ENCODE measurements around the gene KMT2E. TPM values are rescaled to one million over a fixed set of nuclear protein-coding genes. Genes with fewer than 3 reads are reported as not detected.
"Not testable (repeated sequence)": the region's sequence is repeated elsewhere in the genome, so short reads cannot be mapped to it uniquely, and the experiment has no call there.

Gene KMT2E
- total RNA-seq, 6 experiments from 2014 or later = 39.7 to 53.4 (median 50.1) TPM

- Mint-ChIP-seq H3K9me3 (no peaks in the 10 kb centered on the region), H3K27ac (no peak overlapping the region), H3K4me1 (ENCODE audit: low read depth) (peaks cover 67% of the 10 kb centered on the region), H3K27me3 (ENCODE audit: insufficient read depth) (no peaks in the 10 kb centered on the region; the same call in 1 of the 2 replicates), H3K4me3 (no peak overlapping the region), H3K36me3 (ENCODE audit: low read depth) (no peaks in the 10 kb centered on the region)
- DNase-seq = no peak
- no peak for TF ChIP-seq CTCF (IDR thresholded peaks at IDR 0.05)
Measured at GRCh38 chr7:105027176-105027853, 13.3 kb downstream of the KMT2E start.

GRCh38 chr7:105028004-105028403, 14.0 kb downstream of the KMT2E start:
- H3K4me3 Mint-ChIP-seq = no peak overlapping the region
- DNase-seq = no peak
- H3K27ac Mint-ChIP-seq = no peak overlapping the region
- peaks cover 60% of the 10 kb centered on the region for H3K4me1 Mint-ChIP-seq (ENCODE audit: low read depth)
- H3K9me3 Mint-ChIP-seq = no peaks in the 10 kb centered on the region
- TF ChIP-seq CTCF (IDR thresholded peaks at IDR 0.05) = no peak
- H3K27me3 Mint-ChIP-seq (ENCODE audit: insufficient read depth) = no peaks in the 10 kb centered on the region; the same call in none of the 2 replicates
- no peaks in the 10 kb centered on the region for H3K36me3 Mint-ChIP-seq (ENCODE audit: low read depth)

- not testable (repeated sequence) for H3K36me3 Mint-ChIP-seq (ENCODE audit: low read depth); H3K9me3 Mint-ChIP-seq; H3K27me3 Mint-ChIP-seq (ENCODE audit: insufficient read depth); H3K27ac Mint-ChIP-seq; DNase-seq; H3K4me3 Mint-ChIP-seq
- peaks cover 53% of the 10 kb centered on the region for H3K4me1 Mint-ChIP-seq (ENCODE audit: low read depth)
Measured at GRCh38 chr7:105028941-105029340, 14.9 kb downstream of the KMT2E start.

GRCh38 chr7:105030447-105030846, 16.4 kb downstream of the KMT2E start:
- H3K4me1 Mint-ChIP-seq (ENCODE audit: low read depth) = peaks cover 38% of the 10 kb centered on the region
- no peak for DNase-seq
- TF ChIP-seq CTCF (IDR thresholded peaks at IDR 0.05) = no peak
- H3K27me3 Mint-ChIP-seq (ENCODE audit: insufficient read depth) = no peaks in the 10 kb centered on the region; the same call in none of the 2 replicates
- no peak overlapping the region for H3K27ac Mint-ChIP-seq
- no peaks in the 10 kb centered on the region for H3K36me3 Mint-ChIP-seq (ENCODE audit: low read depth)
- H3K4me3 Mint-ChIP-seq = no peak overlapping the region
- H3K9me3 Mint-ChIP-seq = no peaks in the 10 kb centered on the region

- Mint-ChIP-seq H3K27ac (no peak overlapping the region), H3K27me3 (ENCODE audit: insufficient read depth) (no peaks in the 10 kb centered on the region; the same call in none of the 2 replicates), H3K4me3 (no peak overlapping the region), H3K9me3 (no peaks in the 10 kb centered on the region), H3K4me1 (ENCODE audit: low read depth) (peaks cover 34% of the 10 kb centered on the region), H3K36me3 (ENCODE audit: low read depth) (no peaks in the 10 kb centered on the region)
- no peak for TF ChIP-seq CTCF (IDR thresholded peaks at IDR 0.05)
- no peak for DNase-seq
Measured at GRCh38 chr7:105032553-105033214, 18.7 kb downstream of the KMT2E start.

GRCh38 chr7:105035349-105035748, 21.3 kb downstream of the KMT2E start:
- Mint-ChIP-seq H3K36me3 (ENCODE audit: low read depth) (peaks cover 5% of the 10 kb centered on the region; the same call in 1 of the 2 replicates), H3K4me3 (no peak overlapping the region), H3K27me3 (ENCODE audit: insufficient read depth) (peaks cover 1% of the 10 kb centered on the region), H3K27ac (no peak overlapping the region), H3K4me1 (ENCODE audit: low read depth) (peaks cover 40% of the 10 kb centered on the region), H3K9me3 (no peaks in the 10 kb centered on the region)
- DNase-seq = no peak
- no peak for TF ChIP-seq CTCF (IDR thresholded peaks at IDR 0.05)
